Endometrial microvascular endothelial cells (primary cell): ENCODE measurements around the gene GTPBP1. TPM values are rescaled to one million over a fixed set of nuclear protein-coding genes. Genes with fewer than 3 reads are reported as not detected.

Experiments used
- in situ Hi-C: cut with HindIII; loops from 2 replicates; pipeline ENCODE4 v1.10.0; 2017; ENCODE audit warnings: low sequenced_read_pairs, low pct_unique_long_range_greater_than_20kb; ENCODE audit errors: inconsistent ontology term
- total RNA-seq: library from RNA; depleted of rRNA; stranded (reverse); fragments of >200 nt; gene quantifications from one replicate; pipeline ENCODE4 v1.2.3, GENCODE V29; 2015; ENCODE audit errors: inconsistent ontology term

The GTPBP1 gene
- total RNA-seq = 34.1 TPM

- in situ Hi-C loops = no loop called here
Measured at GRCh38 chr22:38705235-38706100, at the start of gene GTPBP1. GTPBP1 (plus strand) TSS chr22:38705944; CDS start chr22:38705956, 12 bp downstream.

- in situ Hi-C loops = no loop called here
Measured at GRCh38 chr22:38656256-38657044, 49.3 kb upstream of the GTPBP1 start, which contains the start of the genes CBY1 and FAM227A. CBY1 (plus strand) TSS chr22:38656638; CDS start chr22:38668055, 11,417 bp downstream. FAM227A (minus strand) TSS chr22:38656392; CDS start chr22:38650168, 6,224 bp downstream.

GRCh38 chr22:38657045-38657909 lies 48.5 kb upstream of the GTPBP1 start:
- in situ Hi-C loops = no loop called here

GRCh38 chr22:38674888-38675287 lies 30.9 kb upstream of the GTPBP1 start:
- in situ Hi-C loops = no loop called here

- in situ Hi-C loops = no loop called here
Measured at GRCh38 chr22:38675833-38676232, 29.9 kb upstream of the GTPBP1 start.

GRCh38 chr22:38681582-38682335 lies 24.0 kb upstream of the GTPBP1 start, which contains the start of gene TOMM22:
TOMM22 (plus strand) TSS chr22:38681957; CDS start chr22:38681979, 22 bp downstream.
- in situ Hi-C loops = no loop called here

- in situ Hi-C loops = no loop called here
Measured at GRCh38 chr22:38684895-38685294, 20.8 kb upstream of the GTPBP1 start.

- in situ Hi-C loops = no loop called here
Measured at GRCh38 chr22:38685761-38686160, 20.0 kb upstream of the GTPBP1 start.

GRCh38 chr22:38689651-38690050 lies 16.1 kb upstream of the GTPBP1 start:
- in situ Hi-C loops = no loop called here

GRCh38 chr22:38694049-38694448 lies 11.7 kb upstream of the GTPBP1 start:
- in situ Hi-C loops = no loop called here

- in situ Hi-C loops = no loop called here
Measured at GRCh38 chr22:38694940-38695339, 10.8 kb upstream of the GTPBP1 start.

- in situ Hi-C loops = no loop called here
Measured at GRCh38 chr22:38696606-38697424, 8.9 kb upstream of the GTPBP1 start.

- in situ Hi-C loops = no loop called here
Measured at GRCh38 chr22:38697425-38698089, 8.2 kb upstream of the GTPBP1 start.

GRCh38 chr22:38698407-38699094 lies 7.2 kb upstream of the GTPBP1 start:
- in situ Hi-C loops = no loop called here

- in situ Hi-C loops = no loop called here
Measured at GRCh38 chr22:38699143-38699542, 6.6 kb upstream of the GTPBP1 start.

GRCh38 chr22:38699784-38700183 lies 6.0 kb upstream of the GTPBP1 start:
- in situ Hi-C loops = no loop called here
